HG03442 (cell line): Measurements from ENCODE around the gene DBF4B.

Source experiments
- ATAC-seq: cut with Tn5 transposase; IDR thresholded peaks from one replicate; pipeline ENCODE4 v1.9.1; 2021; ENCODE audit warnings: mild to moderate bottlenecking, moderate library complexity; ENCODE audit not compliant: unreplicated experiment

The DBF4B gene

DNA sequence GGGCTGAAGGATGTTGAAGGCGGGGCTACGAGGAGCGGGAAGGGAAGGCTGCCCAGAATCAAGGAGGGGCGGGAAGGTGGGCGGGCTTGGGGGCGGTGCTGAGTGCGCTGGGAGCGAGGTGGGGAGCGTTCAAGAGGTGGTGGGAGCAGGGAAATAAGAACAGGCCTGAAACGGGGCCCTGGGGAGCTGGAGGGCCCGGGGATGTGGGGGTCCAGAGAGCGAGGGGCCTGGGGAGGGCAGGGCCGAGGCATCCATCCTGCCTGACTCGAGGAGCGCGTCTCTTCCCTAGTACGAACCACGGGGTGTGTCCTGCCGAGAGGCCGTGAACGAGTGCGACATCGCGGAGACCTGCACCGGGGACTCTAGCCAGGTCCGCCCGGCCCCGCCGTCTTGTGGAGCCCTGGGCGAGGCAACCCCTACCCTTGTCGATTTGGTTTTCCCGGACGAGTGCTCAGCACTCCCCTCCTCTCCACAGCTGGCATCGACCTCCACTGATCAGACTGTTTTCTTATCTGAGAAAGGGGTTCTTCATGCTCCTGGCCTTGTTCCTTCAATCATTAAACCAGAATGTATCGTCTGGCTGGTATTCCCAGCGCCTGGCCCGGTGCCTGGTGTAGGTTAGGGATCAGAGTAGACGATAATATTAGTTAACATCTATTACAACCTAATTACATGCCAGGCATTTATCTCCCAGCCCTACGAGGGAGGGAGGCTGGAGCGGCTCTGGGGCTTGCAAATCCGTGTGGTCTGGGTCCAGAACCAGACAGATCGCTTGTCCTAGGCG, 67.6 kb downstream of the DBF4B start:
- ATAC-seq, result no peak

DNA sequence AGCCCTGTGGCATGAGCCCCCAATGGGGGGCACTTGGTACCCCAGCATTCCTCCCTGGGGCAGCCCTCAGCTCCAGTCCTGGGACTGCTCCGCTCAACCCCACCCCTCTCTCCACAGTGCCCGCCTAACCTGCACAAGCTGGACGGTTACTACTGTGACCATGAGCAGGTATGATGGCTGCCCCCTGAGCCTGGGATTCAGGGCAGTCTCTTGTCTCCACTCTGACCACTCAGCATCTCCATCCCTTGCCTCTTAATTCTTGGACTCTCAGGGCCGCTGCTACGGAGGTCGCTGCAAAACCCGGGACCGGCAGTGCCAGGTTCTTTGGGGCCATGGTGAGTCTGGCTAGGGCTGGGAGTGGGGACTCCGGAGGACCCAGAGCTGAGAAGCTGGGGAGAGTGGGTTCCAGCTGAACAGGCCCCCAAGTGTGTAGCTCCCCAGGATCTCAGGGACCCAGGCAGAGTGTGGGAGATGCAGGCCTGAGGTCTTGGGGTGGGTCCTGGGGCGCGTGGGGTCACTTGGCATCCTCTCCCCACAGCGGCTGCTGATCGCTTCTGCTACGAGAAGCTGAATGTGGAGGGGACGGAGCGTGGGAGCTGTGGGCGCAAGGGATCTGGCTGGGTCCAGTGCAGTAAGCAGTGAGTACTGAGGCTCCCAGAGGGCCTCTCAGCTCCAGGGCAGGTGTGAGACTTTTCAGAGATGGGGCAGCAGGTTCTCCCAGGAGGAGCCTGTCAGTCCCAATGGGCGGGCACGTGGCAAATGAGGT, 68.3 kb downstream of the DBF4B start:
- ATAC-seq, result no peak

DNA sequence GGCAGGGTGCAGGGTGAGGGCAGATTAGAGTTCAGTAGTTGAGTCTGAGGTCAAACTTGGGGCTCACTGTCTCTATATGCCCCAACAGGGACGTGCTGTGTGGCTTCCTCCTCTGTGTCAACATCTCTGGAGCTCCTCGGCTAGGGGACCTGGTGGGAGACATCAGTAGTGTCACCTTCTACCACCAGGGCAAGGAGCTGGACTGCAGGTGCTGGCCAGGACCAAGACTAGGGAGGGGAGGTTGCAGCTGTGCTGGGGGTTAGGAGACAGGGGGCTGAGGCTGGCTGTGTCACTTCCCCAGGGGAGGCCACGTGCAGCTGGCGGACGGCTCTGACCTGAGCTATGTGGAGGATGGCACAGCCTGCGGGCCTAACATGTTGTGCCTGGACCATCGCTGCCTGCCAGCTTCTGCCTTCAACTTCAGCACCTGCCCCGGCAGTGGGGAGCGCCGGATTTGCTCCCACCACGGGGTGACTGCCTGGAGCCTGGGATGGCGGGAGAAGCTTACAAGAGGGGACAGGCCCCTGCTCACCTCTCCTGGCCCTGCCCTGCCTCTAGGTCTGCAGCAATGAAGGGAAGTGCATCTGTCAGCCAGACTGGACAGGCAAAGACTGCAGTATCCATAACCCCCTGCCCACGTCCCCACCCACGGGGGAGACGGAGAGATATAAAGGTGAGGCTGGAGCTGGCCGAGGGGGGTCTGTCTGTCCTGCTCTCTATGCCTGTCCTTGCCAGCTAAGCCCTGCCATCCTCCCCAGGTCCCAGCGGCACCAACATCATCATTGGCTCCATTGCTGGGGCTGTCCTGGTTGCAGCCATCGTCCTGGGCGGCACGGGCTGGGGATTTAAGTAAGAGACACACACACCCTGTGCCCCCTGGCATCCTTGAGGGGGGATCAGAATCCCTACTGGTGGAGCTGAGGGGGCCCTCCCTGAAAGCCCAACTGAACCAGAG, 69.2 kb downstream of the DBF4B start:
- ATAC-seq, result no peak

DNA sequence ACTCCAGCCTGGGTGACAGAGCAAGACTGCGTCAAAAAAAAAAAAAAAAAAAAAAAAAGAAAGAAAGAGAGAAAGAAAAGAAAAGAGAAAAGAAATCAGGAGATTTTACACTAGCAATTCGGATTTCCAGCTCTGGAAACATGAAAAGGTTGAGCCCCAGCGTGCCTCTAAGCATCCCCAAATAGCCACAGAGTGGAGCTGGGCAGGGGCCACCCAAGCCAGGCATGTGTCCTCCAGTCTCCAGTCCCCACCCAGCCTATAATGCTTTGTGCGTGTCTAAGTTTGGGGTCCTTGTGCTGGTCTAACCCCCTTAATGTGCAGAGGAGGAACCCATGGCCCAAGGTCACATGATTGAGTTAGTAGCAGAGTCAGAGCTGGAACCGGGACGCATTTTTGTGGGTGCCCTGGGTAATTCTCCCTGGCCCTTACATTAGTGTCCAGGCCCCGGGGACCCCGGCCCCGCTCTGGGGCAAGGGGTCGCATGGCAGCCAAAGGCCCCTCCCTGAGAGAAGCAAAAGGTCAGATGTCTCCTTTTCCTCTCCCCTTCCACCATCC, 70.3 kb downstream of the DBF4B start:
- no peak for ATAC-seq

DNA sequence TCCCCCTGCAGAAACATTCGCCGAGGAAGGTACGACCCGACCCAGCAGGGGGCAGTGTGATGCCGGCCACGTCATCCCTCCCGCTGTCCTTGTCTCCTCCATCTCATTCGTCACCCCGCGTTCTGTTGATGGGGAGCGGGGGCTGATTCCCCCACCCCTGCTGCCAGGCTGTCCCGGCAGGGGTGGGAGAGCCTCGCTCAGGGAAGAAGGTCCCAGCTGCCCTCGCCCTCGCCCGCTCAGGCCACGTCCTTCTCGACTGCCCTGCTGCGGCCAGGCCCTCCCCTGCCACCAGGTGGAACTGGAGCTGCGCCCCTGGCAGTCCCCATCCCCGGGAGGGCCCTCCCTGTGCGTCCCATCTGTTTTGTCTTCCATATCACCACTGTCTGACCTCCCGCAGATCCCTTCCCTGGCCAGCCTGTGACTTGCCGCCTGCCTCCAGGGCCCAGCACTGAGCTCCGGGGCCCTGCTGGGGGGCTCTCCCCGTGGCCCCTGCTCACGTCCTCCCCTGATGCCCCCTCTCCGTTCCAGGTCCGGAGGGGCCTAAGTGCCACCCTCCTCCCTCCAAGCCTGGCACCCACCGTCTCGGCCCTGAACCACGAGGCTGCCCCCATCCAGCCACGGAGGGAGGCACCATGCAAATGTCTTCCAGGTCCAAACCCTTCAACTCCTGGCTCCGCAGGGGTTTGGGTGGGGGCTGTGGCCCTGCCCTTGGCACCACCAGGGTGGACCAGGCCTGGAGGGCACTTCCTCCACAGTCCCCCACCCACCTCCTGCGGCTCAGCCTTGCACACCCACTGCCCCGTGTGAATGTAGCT, 71.0 kb downstream of the DBF4B start:
- ATAC-seq, result no peak

DNA sequence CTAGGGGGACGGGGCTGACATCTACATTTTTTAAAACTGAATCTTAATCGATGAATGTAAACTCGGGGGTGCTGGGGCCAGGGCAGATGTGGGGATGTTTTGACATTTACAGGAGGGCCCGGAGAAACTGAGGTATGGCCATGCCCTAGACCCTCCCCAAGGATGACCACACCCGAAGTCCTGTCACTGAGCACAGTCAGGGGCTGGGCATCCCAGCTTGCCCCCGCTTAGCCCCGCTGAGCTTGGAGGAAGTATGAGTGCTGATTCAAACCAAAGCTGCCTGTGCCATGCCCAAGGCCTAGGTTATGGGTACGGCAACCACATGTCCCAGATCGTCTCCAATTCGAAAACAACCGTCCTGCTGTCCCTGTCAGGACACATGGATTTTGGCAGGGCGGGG, 71.7 kb downstream of the DBF4B start:
- ATAC-seq, result no peak

DNA sequence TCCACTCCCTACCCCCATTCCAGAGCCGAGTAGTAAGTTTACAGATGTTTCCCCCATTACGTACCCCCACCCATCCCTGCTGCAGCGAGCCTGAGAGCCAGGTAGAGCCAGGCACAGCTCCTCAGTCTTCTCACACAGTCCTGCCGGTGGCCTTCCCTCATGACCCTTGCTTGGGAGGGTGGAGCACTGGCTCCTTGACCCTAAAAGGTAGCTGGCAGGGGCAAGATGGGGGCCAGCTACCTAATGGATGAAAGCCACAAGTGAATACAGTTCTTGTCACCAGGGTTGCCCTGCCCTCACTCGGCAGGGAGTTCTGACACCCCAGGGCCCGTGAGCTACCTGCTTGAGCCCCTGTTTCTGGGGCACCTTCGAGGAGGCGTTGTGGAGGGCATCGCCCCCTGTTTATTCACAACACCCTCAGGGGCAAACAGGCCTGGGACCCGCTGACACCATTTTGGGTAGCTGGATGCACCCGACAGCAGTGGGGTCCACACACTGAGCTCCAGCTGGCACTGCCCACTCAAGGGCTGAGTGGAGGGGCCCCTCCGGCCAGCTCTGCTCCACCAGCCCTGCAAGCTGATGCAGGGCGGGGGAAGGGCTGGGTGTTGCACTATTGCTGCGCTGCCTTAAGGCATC, 72.5 kb downstream of the DBF4B start:
- ATAC-seq, result no peak

DNA sequence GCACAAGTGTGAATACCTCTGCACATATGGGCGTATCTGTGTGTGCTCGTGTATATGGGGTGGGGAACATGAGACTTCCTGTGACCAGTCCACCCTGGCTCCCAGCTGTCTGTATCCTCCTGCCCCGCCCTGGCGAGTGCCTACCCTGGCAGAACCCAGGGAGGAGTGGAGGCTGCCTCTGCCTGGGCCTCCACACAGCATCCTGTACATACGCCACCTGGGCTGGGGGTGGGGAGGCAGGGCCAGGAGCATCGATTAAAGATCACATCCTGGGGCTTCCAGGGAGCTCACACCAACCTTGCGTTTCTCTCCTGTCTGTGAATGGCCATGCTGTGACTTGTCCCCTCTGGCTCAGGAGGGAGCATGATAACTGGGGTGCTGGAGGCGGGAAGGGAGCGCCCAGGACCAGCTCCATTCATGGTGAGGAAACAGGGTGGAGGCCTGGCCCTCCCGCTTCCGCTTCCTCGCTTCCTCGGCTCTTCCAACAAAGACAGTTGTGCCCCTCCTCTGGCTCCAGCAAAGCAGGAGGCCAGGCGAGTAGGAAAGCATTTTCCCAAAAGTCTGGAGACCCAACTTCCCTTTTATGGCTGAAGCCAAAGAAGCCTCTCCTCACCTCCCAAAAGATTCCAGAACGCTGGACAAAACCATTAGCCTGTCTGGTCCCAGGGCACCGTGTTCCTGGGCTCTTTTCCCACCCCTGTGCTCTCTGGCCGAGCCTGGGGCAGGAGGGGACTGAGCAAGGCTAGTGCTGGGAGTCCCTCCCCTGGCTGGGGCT, 73.3 kb downstream of the DBF4B start:
- no peak for ATAC-seq

DNA sequence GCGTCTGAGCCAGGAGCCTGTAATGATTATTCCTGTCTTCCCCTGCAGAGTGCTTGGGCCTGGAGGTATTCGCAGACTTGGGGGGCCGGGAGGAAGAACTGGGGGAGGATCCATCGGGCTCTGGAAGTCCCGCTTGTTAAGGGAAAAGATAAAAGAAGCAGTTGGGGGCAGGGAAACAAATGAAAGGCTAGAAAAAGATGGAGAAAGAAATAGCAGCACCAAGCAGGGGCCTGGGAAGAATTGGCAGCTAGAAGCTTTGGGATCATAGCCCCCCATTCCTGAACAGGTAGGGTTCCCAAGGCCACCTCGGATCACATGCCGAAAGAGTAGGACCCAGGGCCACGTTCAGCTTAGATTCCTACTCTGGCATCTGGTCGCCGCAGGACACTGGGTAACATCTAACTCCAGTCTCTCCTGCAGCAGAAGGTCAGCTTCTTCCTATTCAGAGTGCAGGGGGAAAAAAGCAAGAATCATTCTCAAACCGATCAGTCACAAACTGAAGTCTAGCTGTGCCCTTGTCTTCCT, 73.9 kb downstream of the DBF4B start:
- ATAC-seq, result no peak

DNA sequence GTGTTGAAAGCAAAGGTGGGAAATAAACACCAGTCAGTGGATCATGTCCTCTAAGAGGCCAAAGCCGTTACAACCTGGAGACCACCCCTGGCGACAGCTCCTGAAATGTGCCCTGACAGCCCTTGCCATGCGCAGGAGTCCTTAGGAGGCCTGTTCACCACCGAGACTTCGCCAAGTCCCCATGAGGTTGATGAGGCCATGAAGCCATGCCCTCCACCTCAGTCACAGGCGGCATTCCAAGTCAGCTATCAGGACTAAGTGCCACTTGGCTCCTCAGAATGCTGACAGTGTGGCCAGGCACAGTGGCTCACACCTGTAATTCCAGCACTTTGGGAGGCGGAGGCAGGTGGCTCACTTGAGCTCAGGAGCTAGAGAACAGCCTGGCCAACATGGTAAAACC, 77.5 kb downstream of the DBF4B start:
- ATAC-seq, result no peak

DNA sequence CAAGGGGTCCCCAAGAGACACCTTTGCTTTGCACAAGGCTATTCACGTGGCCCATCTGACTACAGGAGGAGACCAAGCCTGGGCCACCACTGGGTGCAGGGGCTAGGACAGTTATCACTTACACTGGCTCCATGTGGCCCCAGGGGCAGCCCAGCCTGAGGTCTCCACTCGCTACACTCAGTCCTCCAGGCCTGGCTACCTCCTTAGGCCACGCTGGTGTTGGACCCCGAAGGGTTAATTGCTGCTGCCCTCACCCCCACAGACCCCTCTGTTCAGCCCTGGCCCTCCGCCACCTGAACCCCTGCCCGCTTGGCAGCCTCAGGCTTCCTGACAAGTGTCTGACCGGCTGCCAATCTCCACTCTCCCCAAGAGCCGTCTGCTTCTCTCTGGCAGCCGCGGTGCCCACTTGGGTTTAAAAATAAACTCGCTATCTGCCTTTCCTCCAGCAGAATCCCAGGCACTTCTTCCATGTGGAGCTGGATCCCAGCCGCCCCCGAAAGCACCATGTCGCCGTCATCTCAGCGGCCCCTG, 78.2 kb downstream of the DBF4B start:
- no peak for ATAC-seq

DNA sequence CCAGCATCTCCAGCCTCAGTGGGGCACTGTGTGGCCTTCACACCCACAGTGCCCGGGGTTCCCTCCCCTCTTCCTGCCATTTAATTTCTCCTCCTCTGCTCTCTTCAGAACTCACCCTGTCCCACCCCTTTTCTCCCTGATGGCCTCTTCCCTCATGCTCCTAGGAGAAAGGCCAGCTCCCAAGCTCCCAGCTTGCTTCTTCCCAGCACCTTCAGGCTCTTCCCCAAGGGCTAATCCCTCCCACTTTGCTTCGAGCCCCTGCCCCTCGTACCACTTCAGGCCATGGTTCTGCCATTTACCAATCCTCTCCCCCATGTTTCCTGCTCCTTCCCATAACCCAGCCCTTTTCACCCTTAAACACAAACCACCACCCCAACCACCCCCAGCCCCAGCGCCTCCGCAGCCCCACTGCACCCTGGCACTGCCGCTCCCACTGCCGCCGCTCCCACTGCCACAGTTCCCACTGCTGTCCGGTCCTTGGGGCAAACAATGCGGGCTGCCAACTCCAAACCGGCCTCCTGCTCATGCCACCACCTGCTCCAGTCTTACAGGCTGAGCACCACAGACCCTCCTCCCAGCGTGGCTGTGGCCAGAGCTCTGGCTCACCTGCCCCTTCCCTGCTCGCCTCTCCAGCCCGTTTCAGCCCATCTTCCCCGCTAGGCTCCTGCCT, 78.9 kb downstream of the DBF4B start:
- ATAC-seq, result no peak

DNA sequence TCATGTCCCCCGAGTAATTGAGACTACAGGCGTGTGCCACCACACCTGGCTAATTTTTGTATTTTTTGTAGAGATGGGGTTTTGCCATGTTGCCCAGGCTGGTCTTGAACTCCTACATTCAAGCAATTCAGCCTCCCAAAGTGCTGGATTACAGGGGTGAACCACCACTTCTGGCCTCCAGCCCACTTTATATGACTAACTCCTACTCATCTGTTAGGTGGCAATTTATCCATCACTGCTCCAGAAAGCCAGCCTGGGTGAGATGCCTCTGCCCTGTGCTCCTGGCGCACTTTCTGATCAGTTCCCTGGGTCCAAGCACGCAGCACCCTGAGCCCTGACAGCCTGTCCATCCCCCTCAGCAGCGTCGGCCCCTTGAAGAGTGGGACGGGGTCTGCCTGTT, 79.7 kb downstream of the DBF4B start:
- no peak for ATAC-seq

DNA sequence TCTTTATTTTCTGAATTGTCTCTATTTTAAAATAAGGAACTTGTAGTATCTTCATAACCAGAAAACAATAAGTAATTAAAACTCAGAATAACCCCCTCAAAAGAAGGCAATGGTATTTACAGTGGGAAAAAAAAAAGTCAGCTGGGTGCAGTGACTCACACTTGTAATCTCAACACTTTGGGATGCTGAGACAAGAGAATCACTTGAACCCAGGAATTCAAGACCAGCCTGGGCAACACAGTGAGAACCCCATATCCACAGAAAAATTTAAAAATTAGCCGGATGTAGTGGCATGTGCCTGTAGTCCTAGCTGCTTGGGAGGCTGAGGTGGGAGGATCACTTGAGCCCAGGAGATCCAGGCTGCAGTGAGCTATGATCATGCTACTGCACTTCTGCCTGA, 83.8 kb downstream of the DBF4B start:
- ATAC-seq, result no peak

DNA sequence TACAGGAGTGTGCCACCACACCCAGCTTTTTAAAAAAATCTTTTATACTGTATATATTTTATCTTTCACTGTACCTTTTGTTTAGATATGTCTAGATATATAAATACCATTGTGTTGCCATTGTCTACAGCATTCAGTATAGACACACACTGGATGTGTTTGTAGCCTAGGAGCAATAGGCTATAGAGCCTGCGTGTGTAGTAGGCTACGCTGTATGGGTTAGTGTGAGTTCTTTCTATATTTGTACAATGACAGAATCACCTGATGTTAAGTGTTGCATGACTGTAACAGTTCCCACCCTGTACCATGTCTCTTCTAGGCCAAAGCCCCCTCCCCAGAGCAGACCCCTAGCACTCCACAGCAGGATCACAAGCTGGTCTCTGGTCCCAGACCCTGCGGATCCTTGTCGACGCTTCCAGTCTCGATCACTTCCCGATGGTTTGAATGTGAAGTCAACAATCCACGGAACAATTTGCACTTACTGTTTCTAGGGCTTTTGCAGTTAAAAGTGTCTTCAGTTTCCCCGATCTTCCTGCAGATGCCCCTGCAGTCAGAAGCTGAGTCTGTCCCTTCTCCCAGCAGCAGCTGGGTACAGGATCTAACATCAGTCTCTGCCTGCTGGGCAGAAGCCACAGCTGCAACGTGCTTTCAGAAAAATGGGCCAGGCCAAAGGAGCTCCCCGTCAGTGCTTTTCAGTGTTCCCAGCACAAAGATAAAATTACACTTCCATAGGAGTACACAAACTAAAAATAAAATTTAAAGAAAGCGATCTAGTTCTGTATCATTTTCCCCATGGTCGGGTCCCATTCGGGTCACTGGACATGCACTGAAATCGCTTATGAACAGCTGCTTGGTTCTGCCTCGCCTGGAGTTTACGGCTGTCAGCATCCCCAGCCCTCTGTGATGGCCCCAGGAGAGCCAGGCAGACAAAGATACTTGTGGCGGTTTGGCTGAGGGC, 85.7 kb downstream of the DBF4B start:
- no peak for ATAC-seq

DNA sequence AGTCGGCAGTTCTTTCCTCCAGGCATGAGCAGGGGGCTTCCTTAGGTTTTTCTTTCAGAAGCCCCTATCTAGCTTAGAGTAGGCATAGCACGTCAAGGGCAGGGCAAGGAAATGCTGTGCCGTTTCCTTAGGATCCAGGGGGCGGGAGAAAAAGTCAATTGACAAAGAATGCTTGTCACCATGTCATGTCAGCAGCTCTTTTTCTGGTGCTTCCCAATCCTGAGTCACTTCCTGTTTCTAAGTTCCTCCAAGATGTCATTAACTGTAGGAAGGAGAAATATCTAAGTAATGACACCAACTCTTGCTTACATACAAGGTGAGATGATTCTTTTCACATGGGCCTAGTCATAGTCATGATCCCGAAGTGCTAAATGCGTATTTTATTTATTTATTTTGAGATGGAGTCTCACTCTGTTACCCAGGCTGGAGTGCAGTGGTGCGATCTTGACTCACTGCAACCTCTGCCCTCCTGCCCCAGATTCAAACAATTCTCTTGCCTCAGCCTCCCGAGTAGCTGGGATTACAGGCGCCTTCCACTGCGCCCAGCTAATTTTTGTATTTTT, 86.5 kb downstream of the DBF4B start:
- no peak for ATAC-seq
